GM23338 (cell line): Measurements from ENCODE around the gene PDE3B. TPM values are rescaled to one million over a fixed set of nuclear protein-coding genes. Genes with fewer than 3 reads are reported as not detected.
A peak's percentile ranks its signal among the peaks of the same experiment; 100 is the strongest.
"Not testable (repeated sequence)": the region's sequence is repeated elsewhere in the genome, so short reads cannot be mapped to it uniquely, and the experiment has no call there.

ENCODE experiments used
- ATAC-seq: fragments of 200-7000 bp; cut with Tn5 transposase; 3 replicates; pipeline ENCODE4 v1.9.1; 2020
- DNase-seq: peaks from one replicate; pipeline ENCODE4 v3.0.0-alpha.2; 2015; ENCODE audit warnings: low spot score
- H2AFZ ChIP-seq: fragments of 200-600 bp; sonication (generic); 2 replicates; pipeline ENCODE4 v1.8.0; 2016; ENCODE audit warnings: antibody characterized with exemption, mild to moderate bottlenecking, moderate library complexity
- H3F3A ChIP-seq: fragments of 200-600 bp; sonication (generic); replicated peaks from 2 replicates; pipeline ENCODE4 v1.8.0; 2017; ENCODE audit warnings: antibody characterized with exemption, mixed run types, low read depth
- H3K27ac ChIP-seq: fragments of 200-600 bp; sonication (generic); 2 replicates; pipeline ENCODE4 v1.6.1; 2016; ENCODE audit warnings: low read depth
- H3K27me3 ChIP-seq: fragments of 200-600 bp; sonication (generic); 2 replicates; pipeline ENCODE4 v1.8.0; 2016; ENCODE audit warnings: mild to moderate bottlenecking, mixed run types, moderate library complexity; ENCODE audit not compliant: insufficient read depth
- H3K36me3 ChIP-seq: fragments of 200-600 bp; sonication (generic); 2 replicates; pipeline ENCODE4 v1.8.0; 2016; ENCODE audit warnings: mild to moderate bottlenecking; ENCODE audit not compliant: insufficient read depth
- H3K4me1 ChIP-seq: fragments of 200-600 bp; sonication (generic); 2 replicates; pipeline ENCODE4 v1.8.0; 2016; ENCODE audit warnings: mild to moderate bottlenecking, moderate library complexity; ENCODE audit not compliant: insufficient read depth
- H3K4me2 ChIP-seq: fragments of 200-600 bp; sonication (generic); 2 replicates; pipeline ENCODE4 v1.7.1; 2017; ENCODE audit warnings: mixed run types
- H3K4me3 ChIP-seq: fragments of 200-600 bp; sonication (generic); 2 replicates; pipeline ENCODE4 v1.6.1; 2016; ENCODE audit warnings: mixed run types
- H3K79me2 ChIP-seq: fragments of 200-600 bp; sonication (generic); replicated peaks from 2 replicates; pipeline ENCODE4 v1.8.0; 2017; ENCODE audit warnings: mild to moderate bottlenecking; ENCODE audit not compliant: insufficient read depth
- H3K9me2 ChIP-seq: fragments of 200-600 bp; sonication (generic); 2 replicates; pipeline ENCODE4 v1.8.0; 2017; ENCODE audit not compliant: insufficient read depth
- H4K20me1 ChIP-seq: fragments of 200-600 bp; sonication (generic); replicated peaks from 2 replicates; pipeline ENCODE4 v1.8.0; 2017; ENCODE audit warnings: mild to moderate bottlenecking; ENCODE audit not compliant: insufficient read depth
- H3K27ac Mint-ChIP-seq: 2 replicates; pipeline ENCODE4 v1.8.0; 2020; ENCODE audit warnings: inconsistent platforms, mild to moderate bottlenecking, moderate library complexity, mixed read lengths
- H3K27me3 Mint-ChIP-seq: 3 replicates; pipeline ENCODE4 v1.8.0; 2022; ENCODE audit warnings: low read depth, mild to moderate bottlenecking, moderate library complexity, mixed read lengths, inconsistent platforms; ENCODE audit not compliant: insufficient read depth, poor library complexity
- H3K36me3 Mint-ChIP-seq: 3 replicates; pipeline ENCODE4 v1.8.0; 2021; ENCODE audit warnings: low read depth, mild to moderate bottlenecking, inconsistent platforms, moderate library complexity, mixed read lengths
- H3K4me1 Mint-ChIP-seq: 3 replicates; pipeline ENCODE4 v1.8.0; 2020; ENCODE audit warnings: mild to moderate bottlenecking, inconsistent platforms, mixed read lengths
- H3K4me3 Mint-ChIP-seq: 3 replicates; pipeline ENCODE4 v1.8.0; 2021; ENCODE audit warnings: moderate library complexity, mild to moderate bottlenecking, inconsistent platforms, mixed read lengths
- H3K9me3 Mint-ChIP-seq: 3 replicates; pipeline ENCODE4 v1.8.0; 2020; ENCODE audit warnings: moderate library complexity, mild to moderate bottlenecking, inconsistent platforms, mixed read lengths
- CREB1 ChIP-seq: fragments of 250-450 bp; sonication (Bioruptor Pico); IDR thresholded peaks from 2 replicates; pipeline ENCODE4 v1.5.0; 2020; ENCODE audit warnings: low read depth, mild to moderate bottlenecking, moderate library complexity
- CTCF ChIP-seq, 2 experiments: fragments of 200-600 bp in 1 of 2; sonication (generic) in 1 of 2; conservative IDR thresholded peaks; 2 replicates each; pipeline versions ENCODE4 v1.5.1 to v1.6.1; 2016 to 2017; ENCODE audit warnings: antibody characterized with exemption in 2 of 2, low read depth in 2 of 2, mild to moderate bottlenecking in 2 of 2, moderate library complexity in 1 of 2
- ETS1 ChIP-seq: IDR thresholded peaks from 2 replicates; pipeline ENCODE4 v1.6.1; 2016; ENCODE audit warnings: antibody characterized with exemption
- NANOG ChIP-seq: IDR thresholded peaks from 2 replicates; pipeline ENCODE4 v1.6.1; 2016; ENCODE audit warnings: antibody characterized with exemption, borderline replicate concordance
- POLR2AphosphoS5 ChIP-seq: IDR thresholded peaks from 2 replicates; pipeline ENCODE4 v1.6.1; 2016; ENCODE audit warnings: antibody characterized with exemption, low read depth
- STAT1 ChIP-seq: IDR thresholded peaks from one replicate; pipeline ENCODE4 v1.6.1; 2016; ENCODE audit warnings: antibody characterized with exemption; ENCODE audit not compliant: unreplicated experiment
- ZNF331 ChIP-seq: fragments of 250-450 bp; sonication (Bioruptor Pico); IDR thresholded peaks from 2 replicates; pipeline ENCODE4 v1.5.0; 2020; ENCODE audit warnings: low read depth, mild to moderate bottlenecking, moderate library complexity
- polyA plus RNA-seq: library from polyadenylated mRNA; unstranded; fragments of >200 nt; fragmentation: Nextera tagmentation; extraction: Ambion mirVana; gene quantifications from 2 replicates; pipeline ENCODE4 v1.2.1, GENCODE V29; 2016
- total RNA-seq: library from RNA; depleted of rRNA; stranded (reverse); fragments of >200 nt; shearing (Covaris generic); gene quantifications from 2 replicates; pipeline ENCODE4 v1.2.3, GENCODE V29; 2014

The PDE3B gene
- total and polyA plus RNA-seq, 2 experiments from 2014 or later = 4.3 to 21.3 TPM

GRCh38 chr11:14742849-14743559, 99.4 kb downstream of the PDE3B start (continued):
- TF ChIP-seq CTCF (conservative IDR thresholded peaks at IDR 0.05; ENCODE audit: low read depth in 2 of 2) = no peak
- TF ChIP-seq ZNF331 (CRISPR knock-in tag) = no peak
- no peak for TF ChIP-seq STAT1

GRCh38 chr11:14743667-14744066, 100.1 kb downstream of the PDE3B start:
- not testable (repeated sequence) for ATAC-seq, H3K4me2 ChIP-seq, DNase-seq, H3K36me3 ChIP-seq, H3K27ac ChIP-seq, H3K4me3 ChIP-seq, H3K4me3 Mint-ChIP-seq, H2AFZ ChIP-seq, H3K9me2 ChIP-seq, H4K20me1 ChIP-seq, H3K27ac Mint-ChIP-seq, H3K27me3 Mint-ChIP-seq, H3K27me3 ChIP-seq, H3F3A ChIP-seq
- Mint-ChIP-seq H3K9me3 (peaks cover 10% of the 10 kb centered on the region; the same call in 1 of the 3 replicates), H3K4me1 (peaks cover 17% of the 10 kb centered on the region), H3K36me3 (peaks cover 11% of the 10 kb centered on the region; the same call in 2 of the 3 replicates)
- H3K79me2 ChIP-seq = peaks cover 24% of the 10 kb centered on the region; the same call in 1 of the 2 replicates
- H3K4me1 ChIP-seq = peaks cover 20% of the 10 kb centered on the region

- DNase-seq (no peak), ATAC-seq (no peak)
- peaks cover 11% of the 10 kb centered on the region; the same call in 2 of the 3 replicates for H3K36me3 Mint-ChIP-seq
- H3F3A ChIP-seq = no peaks in the 10 kb centered on the region
- H3K79me2 ChIP-seq = peaks cover 10% of the 10 kb centered on the region; the same call in 1 of the 2 replicates
- peaks cover 4% of the 10 kb centered on the region; the same call in 1 of the 2 replicates for H4K20me1 ChIP-seq
- no peaks in the 10 kb centered on the region for H3K36me3 ChIP-seq
- H3K4me3 ChIP-seq = no peak overlapping the region
- peak overlapping the region; percentile 9; the same call in 1 of the 2 replicates for H3K4me2 ChIP-seq
- no peak overlapping the region for H2AFZ ChIP-seq
- no peak overlapping the region for H3K27ac ChIP-seq
- 0 out of 2 replicates have a peak overlapping the region, but pooled peaks have one; percentile 18 for H3K27ac Mint-ChIP-seq
- no peaks in the 10 kb centered on the region for H3K27me3 ChIP-seq
- H3K27me3 Mint-ChIP-seq = peaks cover 2% of the 10 kb centered on the region
- H3K4me1 ChIP-seq = peaks cover 12% of the 10 kb centered on the region
- H3K9me3 Mint-ChIP-seq = 0 out of 3 replicates have a peak, but pooled peaks cover 4% of the 10 kb centered on the region
- H3K4me3 Mint-ChIP-seq = no peak overlapping the region
- peaks cover 11% of the 10 kb centered on the region for H3K4me1 Mint-ChIP-seq
- H3K9me2 ChIP-seq = no peaks in the 10 kb centered on the region
- no peak for TF ChIP-seq NANOG
- TF ChIP-seq CTCF (conservative IDR thresholded peaks at IDR 0.05; ENCODE audit: low read depth in 2 of 2) = no peak
- no peak for TF ChIP-seq ETS1
- no peak for TF ChIP-seq POLR2AphosphoS5
- TF ChIP-seq STAT1 = no peak
- no peak for TF ChIP-seq CREB1 (CRISPR knock-in tag)
These were observed 103.3 kb downstream of the PDE3B start for GRCh38 chr11:14746857-14747395.
